Measurements from ENCODE around the gene TC2N. TPM values are rescaled to one million over a fixed set of nuclear protein-coding genes. Genes with fewer than 3 reads are reported as not detected.

The TC2N gene
- total and polyA plus RNA-seq, 2 of the 4 experiments (the other 2 are of a cell fraction), result 0.03 to 0.18 TPM

- Histone ChIP-seq H3K4me1 (ENCODE audit: control insufficient read depth, insufficient read depth, low read length) (no peaks in the 10 kb centered on the region), H2BK15ac (ENCODE audit: low read depth, low read length) (no peak overlapping the region), H4K5ac (ENCODE audit: low read depth, low read length) (no peak overlapping the region), H2BK20ac (ENCODE audit: low read depth, low read length) (no peak overlapping the region), H2AFZ (replicated peaks; ENCODE audit: low read length, poor library complexity) (no peak overlapping the region), H3K36me3 (ENCODE audit: control insufficient read depth, insufficient read depth, low read length) (no peaks in the 10 kb centered on the region), H3K27ac (ENCODE audit: insufficient read depth, low read length) (no peak overlapping the region), H4K91ac (ENCODE audit: insufficient read depth, low read depth, low read length) (no peak overlapping the region), H3K4me3 (ENCODE audit: insufficient read depth, low read depth, low read length) (no peak overlapping the region), H3K9ac (ENCODE audit: low read depth, low read length) (no peak overlapping the region), H3K23ac (ENCODE audit: low read depth, low read length) (no peak overlapping the region), H3K27me3 (ENCODE audit: control insufficient read depth, insufficient read depth, low read length) (no peaks in the 10 kb centered on the region), H3K14ac (replicated peaks; ENCODE audit: low read depth, low read length) (no peak overlapping the region), H2AK9ac (replicated peaks; ENCODE audit: low read depth, low read length, poor library complexity) (no peak overlapping the region), H3K56ac (ENCODE audit: extremely low read depth, insufficient read depth, low read length) (no peak overlapping the region), H4K20me1 (ENCODE audit: insufficient read depth, low read length) (no peaks in the 10 kb centered on the region), H3K18ac (ENCODE audit: low read depth, low read length) (no peak overlapping the region), H3K9me1 (ENCODE audit: insufficient read depth, low read length) (no peaks in the 10 kb centered on the region), H2BK5ac (ENCODE audit: low read depth, low read length, poor library complexity, severe bottlenecking) (no peak overlapping the region), H4K8ac (ENCODE audit: low read depth in 2 of 2, low read length in 2 of 2) (no peak overlapping the region), H3K9me3 (ENCODE audit: control insufficient read depth, insufficient read depth, low read length) (no peaks in the 10 kb centered on the region), H2BK120ac (ENCODE audit: low read depth, low read length) (no peak overlapping the region), H3K4me2 (ENCODE audit: low read depth, low read length) (no peak overlapping the region), H3K4ac (ENCODE audit: low read depth, low read length) (no peak overlapping the region), H2AK5ac (ENCODE audit: low read depth, low read length) (no peak overlapping the region), H3K79me1 (ENCODE audit: low read depth in 1 of 2, low read length in 2 of 2) (no peaks in the 10 kb centered on the region)
- CTCF ChIA-PET, result no interaction called here
- DNase-seq (no peak), ATAC-seq (ENCODE audit: low read depth) (no peak)
- POLR2A ChIA-PET (ENCODE audit: unreplicated experiment), result no interaction called here
- no peak for TF ChIP-seq CTCF (conservative IDR thresholded peaks at IDR 0.05; ENCODE audit: low read depth, low read length)
- no peak for TF ChIP-seq RFX5 (IDR thresholded peaks at IDR 0.05; ENCODE audit: low read depth, low read length)
- TF ChIP-seq CHD1 (IDR thresholded peaks at IDR 0.05; ENCODE audit: low read depth, low read length), result no peak
- TF ChIP-seq SMC3 (IDR thresholded peaks at IDR 0.05; ENCODE audit: low read depth, low read length), result no peak
- TF ChIP-seq MAFK (IDR thresholded peaks at IDR 0.05; ENCODE audit: low read depth, low read length), result no peak
- no peak for TF ChIP-seq NFE2L2 (IDR thresholded peaks at IDR 0.05; ENCODE audit: low read depth, low read length)
- TF ChIP-seq BHLHE40 (IDR thresholded peaks at IDR 0.05; ENCODE audit: low read depth, low read length), result no peak
- TF ChIP-seq MAZ (IDR thresholded peaks at IDR 0.05; ENCODE audit: borderline replicate concordance, low read depth, low read length), result no peak
- TF ChIP-seq ELK1 (IDR thresholded peaks at IDR 0.05; ENCODE audit: borderline replicate concordance, low read depth, low read length), result no peak
- in situ Hi-C loops (cut with MboI; ENCODE audit: low sequenced_read_pairs), result no loop called here
- no CpG with 5 or more reads among the region's 2 CpGs for WGBS, 2 experiments (ENCODE audit: extremely low coverage in 2 of 2, insufficient read length in 1 of 2)
- intact Hi-C loops (cut with micrococcal nuclease), result no loop called here
- no TSS peak for BruUV-seq (replicated peaks)
- dilution Hi-C loops (cut with HindIII; ENCODE audit: low sequenced_read_pairs, unreplicated experiment), result no loop called here
These were observed 124.1 kb downstream of the TC2N start for GRCh38 chr14:91743305-91743653.
